ENCODE data around the gene PLCL1. TPM values are rescaled to one million over a fixed set of nuclear protein-coding genes. Genes with fewer than 3 reads are reported as not detected.

The PLCL1 gene
- total and polyA plus RNA-seq, 10 of the 15 experiments (the other 5 are each of a cell fraction or from before 2014, with no cell fraction given), result 0.03 to 1.5 (median 0.22) TPM

DNA sequence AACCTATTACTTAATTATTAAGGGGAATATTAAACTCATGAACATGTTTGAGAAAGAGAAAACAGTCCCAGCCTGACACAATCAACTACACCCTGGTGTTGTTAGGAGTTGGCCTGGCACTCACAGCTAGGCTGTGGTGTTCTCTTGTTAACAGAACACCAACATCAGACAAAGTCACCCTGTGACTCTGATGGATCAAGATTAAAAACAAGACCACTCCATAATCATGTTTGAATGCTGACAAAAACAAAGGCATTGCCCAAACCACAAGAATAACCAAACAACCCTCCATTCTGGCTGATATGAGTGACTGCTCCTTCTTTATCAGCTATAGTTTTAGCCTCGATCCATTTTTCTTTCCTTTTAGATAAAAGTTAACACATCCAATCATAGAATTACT lies 22.3 kb upstream of the PLCL1 start (continued):
- no peak for TF ChIP-seq TCF3 (IDR thresholded peaks at IDR 0.05; ENCODE audit: borderline replicate concordance, insufficient read depth, low read depth, low read length)
- TF ChIP-seq IRF3 (IDR thresholded peaks at IDR 0.05), result no peak
- no peak for TF ChIP-seq FOXM1 (IDR thresholded peaks at IDR 0.05; ENCODE audit: low read depth, low read length)
- TF ChIP-seq, protein P1, sequence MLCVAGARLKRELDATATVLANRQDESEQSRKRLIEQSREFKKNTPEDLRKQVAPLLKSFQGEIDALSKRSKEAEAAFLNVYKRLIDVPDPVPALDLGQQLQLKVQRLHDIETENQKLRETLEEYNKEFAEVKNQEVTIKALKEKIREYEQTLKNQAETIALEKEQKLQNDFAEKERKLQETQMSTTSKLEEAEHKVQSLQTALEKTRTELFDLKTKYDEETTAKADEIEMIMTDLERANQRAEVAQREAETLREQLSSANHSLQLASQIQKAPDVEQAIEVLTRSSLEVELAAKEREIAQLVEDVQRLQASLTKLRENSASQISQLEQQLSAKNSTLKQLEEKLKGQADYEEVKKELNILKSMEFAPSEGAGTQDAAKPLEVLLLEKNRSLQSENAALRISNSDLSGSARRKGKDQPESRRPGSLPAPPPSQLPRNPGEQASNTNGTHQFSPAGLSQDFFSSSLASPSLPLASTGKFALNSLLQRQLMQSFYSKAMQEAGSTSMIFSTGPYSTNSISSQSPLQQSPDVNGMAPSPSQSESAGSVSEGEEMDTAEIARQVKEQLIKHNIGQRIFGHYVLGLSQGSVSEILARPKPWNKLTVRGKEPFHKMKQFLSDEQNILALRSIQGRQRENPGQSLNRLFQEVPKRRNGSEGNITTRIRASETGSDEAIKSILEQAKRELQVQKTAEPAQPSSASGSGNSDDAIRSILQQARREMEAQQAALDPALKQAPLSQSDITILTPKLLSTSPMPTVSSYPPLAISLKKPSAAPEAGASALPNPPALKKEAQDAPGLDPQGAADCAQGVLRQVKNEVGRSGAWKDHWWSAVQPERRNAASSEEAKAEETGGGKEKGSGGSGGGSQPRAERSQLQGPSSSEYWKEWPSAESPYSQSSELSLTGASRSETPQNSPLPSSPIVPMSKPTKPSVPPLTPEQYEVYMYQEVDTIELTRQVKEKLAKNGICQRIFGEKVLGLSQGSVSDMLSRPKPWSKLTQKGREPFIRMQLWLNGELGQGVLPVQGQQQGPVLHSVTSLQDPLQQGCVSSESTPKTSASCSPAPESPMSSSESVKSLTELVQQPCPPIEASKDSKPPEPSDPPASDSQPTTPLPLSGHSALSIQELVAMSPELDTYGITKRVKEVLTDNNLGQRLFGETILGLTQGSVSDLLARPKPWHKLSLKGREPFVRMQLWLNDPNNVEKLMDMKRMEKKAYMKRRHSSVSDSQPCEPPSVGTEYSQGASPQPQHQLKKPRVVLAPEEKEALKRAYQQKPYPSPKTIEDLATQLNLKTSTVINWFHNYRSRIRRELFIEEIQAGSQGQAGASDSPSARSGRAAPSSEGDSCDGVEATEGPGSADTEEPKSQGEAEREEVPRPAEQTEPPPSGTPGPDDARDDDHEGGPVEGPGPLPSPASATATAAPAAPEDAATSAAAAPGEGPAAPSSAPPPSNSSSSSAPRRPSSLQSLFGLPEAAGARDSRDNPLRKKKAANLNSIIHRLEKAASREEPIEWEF (IDR thresholded peaks at IDR 0.05; ENCODE audit: insufficient replicate concordance, low read depth, low read length), result no peak
- TF ChIP-seq NFYA (IDR thresholded peaks at IDR 0.05; ENCODE audit: borderline replicate concordance, low read depth, low read length), result no peak
- TF ChIP-seq POLR2A (IDR thresholded peaks at IDR 0.05; ENCODE audit: low read depth, low read length), result no peak
- TF ChIP-seq SREBF2 (IDR thresholded peaks at IDR 0.05; ENCODE audit: low read length), result no peak
